Naive thymus-derived CD4-positive, alpha-beta T cell (primary cell): ENCODE measurements around the gene ARL6IP1. TPM values are rescaled to one million over a fixed set of nuclear protein-coding genes. Genes with fewer than 3 reads are reported as not detected.

Experiments
- ATAC-seq: fragments of 150-1000 bp; cut with Tn5 transposase; 2 replicates; pipeline ENCODE4 v1.10.0; 2021; ENCODE audit warnings: mild to moderate bottlenecking, moderate library complexity
- CTCF ChIA-PET: fragments of 350-600 bp; sonication (Branson Sonifier 250); formaldehyde crosslinking; loops from one replicate; lab custom pipeline; 2021; ENCODE audit warnings: antibody characterized with exemption; lab: Charles Lee
- POLR2A ChIA-PET: fragments of 350-600 bp; sonication (Branson Sonifier 250); formaldehyde crosslinking; loops from one replicate; lab custom pipeline; 2021; ENCODE audit warnings: antibody characterized with exemption, inconsistent platforms; lab: Charles Lee
- DNase-seq, 9 donors: peaks; one replicate each; pipeline versions ENCODE4 v3.0.0 to v3.0.0-alpha.2; 2020 to 2022; ENCODE audit warnings: mixed read lengths in 1 of 9
- H3K27ac ChIP-seq: one replicate; pipeline ENCODE4 v1.7.0; 2013; ENCODE audit warnings: mild to moderate bottlenecking, low read depth, low read length, moderate library complexity
- H3K27me3 ChIP-seq, 2 donors: one replicate each; pipeline ENCODE4 v1.7.0; 2013; ENCODE audit warnings: low read length in 2 of 2, mild to moderate bottlenecking in 2 of 2, moderate library complexity in 2 of 2; ENCODE audit not compliant: control insufficient read depth in 2 of 2, insufficient read depth in 2 of 2
- H3K36me3 ChIP-seq, 3 experiments: 1 replicate in 2 of 3; 2 replicates in 1 of 3; pipeline ENCODE4 v1.7.0; 2013; ENCODE audit warnings: low read length in 3 of 3, mild to moderate bottlenecking in 3 of 3, moderate library complexity in 1 of 3; ENCODE audit not compliant: insufficient read depth in 3 of 3, control insufficient read depth in 2 of 3
- H3K4me1 ChIP-seq, 2 donors: one replicate each; pipeline ENCODE4 v1.7.0; 2013; ENCODE audit warnings: low read length in 2 of 2, mild to moderate bottlenecking in 2 of 2, moderate library complexity in 1 of 2; ENCODE audit not compliant: control insufficient read depth in 2 of 2, insufficient read depth in 2 of 2
- H3K4me3 ChIP-seq: 2 replicates; pipeline ENCODE4 v1.7.0; 2013; ENCODE audit warnings: mild to moderate bottlenecking, low read length
- H3K9me3 ChIP-seq, 3 experiments: 1 replicate in 2 of 3; 2 replicates in 1 of 3; pipeline ENCODE4 v1.7.0; 2013; ENCODE audit warnings: low read length in 3 of 3; ENCODE audit not compliant: control insufficient read depth in 2 of 3
- H3K27ac Mint-ChIP-seq, 9 donors: one replicate each; pipeline ENCODE4 v1.8.0; 2020 to 2022; ENCODE audit warnings: mixed read lengths in 9 of 9, mild to moderate bottlenecking in 8 of 9, moderate library complexity in 5 of 9, inconsistent platforms in 2 of 9
- H3K27me3 Mint-ChIP-seq, 5 donors: one replicate each; pipeline ENCODE4 v1.8.0; 2021 to 2022; ENCODE audit warnings: mixed read lengths in 5 of 5, mild to moderate bottlenecking in 1 of 5
- H3K36me3 Mint-ChIP-seq, 5 donors: one replicate each; pipeline ENCODE4 v1.8.0; 2020 to 2022; ENCODE audit warnings: mixed read lengths in 5 of 5, mild to moderate bottlenecking in 3 of 5, inconsistent platforms in 1 of 5
- H3K4me1 Mint-ChIP-seq, 7 donors: one replicate each; pipeline ENCODE4 v1.8.0; 2020 to 2022; ENCODE audit warnings: mixed read lengths in 7 of 7, mild to moderate bottlenecking in 3 of 7, inconsistent platforms in 1 of 7
- H3K4me3 Mint-ChIP-seq, 10 donors: one replicate each; pipeline ENCODE4 v1.8.0; 2020 to 2022; ENCODE audit warnings: mild to moderate bottlenecking in 10 of 10, mixed read lengths in 10 of 10, moderate library complexity in 6 of 10, inconsistent platforms in 2 of 10
- H3K9me3 Mint-ChIP-seq, 11 donors: one replicate each; pipeline ENCODE4 v1.8.0; 2020 to 2022; ENCODE audit warnings: mixed read lengths in 11 of 11, mild to moderate bottlenecking in 4 of 11, inconsistent platforms in 1 of 11, moderate library complexity in 1 of 11
- intact Hi-C, 2 donors: fragments of 100-400 bp; cut with micrococcal nuclease; formaldehyde crosslinking; loops; one replicate each; pipeline ENCODE4 v1.15.1; 2023
- polyA plus RNA-seq, 2 donors: library from polyadenylated mRNA; unstranded; fragments of 300-500 nt; fragmentation: Illumina TruSeq; gene quantifications; one replicate each; pipeline ENCODE4 v1.2.3, GENCODE V29; 2021
- total RNA-seq, 6 experiments: library from RNA in 5 of 6; stranded (reverse) in 5 of 6; gene quantifications; 1 replicate in 5 of 6; 2 replicates in 1 of 6; pipeline ENCODE4 v1.2.3 and lab custom pipeline; 2021 to 2026

The ARL6IP1 gene
- total RNA-seq = 100 to 1,000 TPM in 2 of 5 experiments, 10 to 100 TPM in 3; 82.9 to 208 (median 94.4) TPM
- 100 to 1,000 TPM; 174 to 182 TPM for polyA plus RNA-seq
- total RNA-seq (lab: John Stamatoyannopoulos, UW) = 61.5 reads per million, percentile 75 among the genes with 10 or more reads in this experiment

- DNase-seq = peak; percentile 98 to 100 (median 99)
- ChIA-PET CTCF (interaction anchor here (0.6 to 2.1 kb wide), 13 partner anchors 9 to 245 kb away, joined by 3 to 8 read pairs (median 4); partner anchors contain the start of gene RPS15A), POLR2A (interaction anchor here (0.6 to 6.5 kb wide), 12 partner anchors 11 to 754 kb away, joined by 3 to 130 read pairs (median 5); partner anchors contain the start of genes COQ7, RPS15A, SMG1 and VPS35L)
- Mint-ChIP-seq H3K4me1 (peaks cover 30 to 70% (median 58%) of the 10 kb centered on the region in 7 donors), H3K36me3 (peaks cover 0 to 27% (median 4%) of the 10 kb centered on the region in 5 donors), H3K9me3 (peaks cover 0 to 4% (median 0%) of the 10 kb centered on the region in 11 donors), H3K27ac (peak within 1 kb of the TSS; percentile 88 to 97 (median 95)), H3K27me3 (peaks cover 0 to 2% (median 0%) of the 10 kb centered on the region in 5 donors), H3K4me3 (peak within 1 kb of the TSS; percentile 88 to 99 (median 96))
- H3K27ac ChIP-seq = peak within 1 kb of the TSS; percentile 86
- peaks cover 21 to 29% of the 10 kb centered on the region in 2 donors for H3K4me1 ChIP-seq
- H3K9me3 ChIP-seq = no peaks in the 10 kb centered on the region
- H3K36me3 ChIP-seq = peaks cover 0 to 10% (median 6%) of the 10 kb centered on the region in 3 experiments
- peak within 1 kb of the TSS; percentile 94 for H3K4me3 ChIP-seq
- peak; percentile 96 for ATAC-seq
- H3K27me3 ChIP-seq = no peaks in the 10 kb centered on the region
- intact Hi-C loops = loop anchor here (1.0 to 5.0 kb wide), 8 partner anchors 11 to 722 kb away; partner anchors contain the start of genes CCP110 (in 2 of the 2), COQ7 (in 2 of the 2), RPS15A (in 2 of the 2) and SMG1 (in 2 of the 2)
These were observed at the start of gene ARL6IP1 for GRCh38 chr16:18801145-18801972. Gene ARL6IP1, minus strand, starts transcription at chr16:18801549. Its CDS starts 83 bp downstream, at chr16:18801466.

- no peaks in the 10 kb centered on the region for H3K4me1 ChIP-seq
- H3K27ac ChIP-seq = no peak overlapping the region
- intact Hi-C loops = no loop called here
- POLR2A ChIA-PET = interaction anchor here (1.8 kb wide), 1 partner anchor 45 kb away, joined by 8 read pairs; the partner anchor contains the start of gene ARL6IP1
- H3K4me3 ChIP-seq = no peak overlapping the region
- DNase-seq (no peak), ATAC-seq (no peak)
- H3K9me3 ChIP-seq = no peaks in the 10 kb centered on the region
- H3K36me3 ChIP-seq = peaks cover 26 to 91% (median 35%) of the 10 kb centered on the region in 3 experiments
- H3K27me3 ChIP-seq = no peaks in the 10 kb centered on the region
- Mint-ChIP-seq H3K27ac (no peak overlapping the region), H3K36me3 (peaks cover 12 to 71% (median 43%) of the 10 kb centered on the region in 5 donors), H3K4me1 (peaks cover 0 to 5% (median 0%) of the 10 kb centered on the region in 7 donors), H3K9me3 (no peaks in the 10 kb centered on the region), H3K27me3 (no peaks in the 10 kb centered on the region), H3K4me3 (no peak overlapping the region)
- CTCF ChIA-PET = no interaction called here
These were observed 45.1 kb upstream of the ARL6IP1 start for GRCh38 chr16:18846416-18846815.

- Histone ChIP-seq H3K27me3 (no peaks in the 10 kb centered on the region), H3K9me3 (no peaks in the 10 kb centered on the region), H3K27ac (no peak overlapping the region), H3K4me1 (no peaks in the 10 kb centered on the region), H3K36me3 (peaks cover 32 to 88% (median 36%) of the 10 kb centered on the region in 3 experiments), H3K4me3 (no peak overlapping the region)
- DNase-seq (no peak), ATAC-seq (no peak)
- H3K27ac Mint-ChIP-seq = peak overlapping the region in 1 of 9 donors; percentile 9
- H3K4me3 Mint-ChIP-seq = no peak overlapping the region
- POLR2A ChIA-PET = no interaction called here
- peaks cover 21 to 73% (median 47%) of the 10 kb centered on the region in 5 donors for H3K36me3 Mint-ChIP-seq
- intact Hi-C loops = loop anchor here in 1 of 2 donors (5.0 kb wide), 1 partner anchor 40 kb away; the partner anchor contains the start of gene ARL6IP1
- no peaks in the 10 kb centered on the region for H3K27me3 Mint-ChIP-seq
- H3K9me3 Mint-ChIP-seq = no peaks in the 10 kb centered on the region
- H3K4me1 Mint-ChIP-seq = peaks cover 0 to 5% (median 0%) of the 10 kb centered on the region in 7 donors
- CTCF ChIA-PET = no interaction called here
These were observed 41.2 kb upstream of the ARL6IP1 start for GRCh38 chr16:18842565-18842964.

- H3K36me3 Mint-ChIP-seq = peaks cover 23 to 73% (median 47%) of the 10 kb centered on the region in 5 donors
- H3K4me3 ChIP-seq = no peak overlapping the region
- peaks cover 0 to 5% (median 0%) of the 10 kb centered on the region in 7 donors for H3K4me1 Mint-ChIP-seq
- no peaks in the 10 kb centered on the region for H3K9me3 ChIP-seq
- H3K4me1 ChIP-seq = no peaks in the 10 kb centered on the region
- no peak for ATAC-seq
- intact Hi-C loops = loop anchor here in 1 of 2 donors (5.0 kb wide), 1 partner anchor 40 kb away; the partner anchor contains the start of gene ARL6IP1
- POLR2A ChIA-PET = interaction anchor here (1.0 kb wide), 1 partner anchor 21 kb away, joined by 5 read pairs; no protein-coding TSS in a partner anchor
- no peak overlapping the region for H3K27ac ChIP-seq
- no peak overlapping the region for H3K4me3 Mint-ChIP-seq
- no peaks in the 10 kb centered on the region for H3K27me3 ChIP-seq
- H3K27me3 Mint-ChIP-seq = no peaks in the 10 kb centered on the region
- CTCF ChIA-PET = no interaction called here
- no peak for DNase-seq
- peaks cover 34 to 88% (median 35%) of the 10 kb centered on the region in 3 experiments for H3K36me3 ChIP-seq
- H3K27ac Mint-ChIP-seq = peak overlapping the region in 4 of 9 donors; percentile 0 to 26 (median 12)
- no peaks in the 10 kb centered on the region for H3K9me3 Mint-ChIP-seq
These were observed 40.6 kb upstream of the ARL6IP1 start for GRCh38 chr16:18841833-18842525.

GRCh38 chr16:18839555-18839954 lies 38.2 kb upstream of the ARL6IP1 start:
- CTCF ChIA-PET = interaction anchor here (1.5 kb wide), 1 partner anchor 8 kb away, joined by 6 read pairs; no protein-coding TSS in a partner anchor
- Histone ChIP-seq H3K36me3 (peaks cover 35 to 89% (median 56%) of the 10 kb centered on the region in 3 experiments), H3K4me3 (no peak overlapping the region), H3K9me3 (no peaks in the 10 kb centered on the region), H3K27ac (no peak overlapping the region), H3K27me3 (no peaks in the 10 kb centered on the region), H3K4me1 (no peaks in the 10 kb centered on the region)
- Mint-ChIP-seq H3K9me3 (no peaks in the 10 kb centered on the region), H3K27ac (peak overlapping the region in 2 of 9 donors; percentile 23 to 54), H3K4me3 (no peak overlapping the region), H3K27me3 (no peaks in the 10 kb centered on the region), H3K4me1 (peaks cover 0 to 11% (median 0%) of the 10 kb centered on the region in 7 donors), H3K36me3 (peaks cover 24 to 70% (median 50%) of the 10 kb centered on the region in 5 donors)
- ATAC-seq (no peak), DNase-seq (no peak)
- intact Hi-C loops = no loop called here
- POLR2A ChIA-PET = no interaction called here

DNA sequence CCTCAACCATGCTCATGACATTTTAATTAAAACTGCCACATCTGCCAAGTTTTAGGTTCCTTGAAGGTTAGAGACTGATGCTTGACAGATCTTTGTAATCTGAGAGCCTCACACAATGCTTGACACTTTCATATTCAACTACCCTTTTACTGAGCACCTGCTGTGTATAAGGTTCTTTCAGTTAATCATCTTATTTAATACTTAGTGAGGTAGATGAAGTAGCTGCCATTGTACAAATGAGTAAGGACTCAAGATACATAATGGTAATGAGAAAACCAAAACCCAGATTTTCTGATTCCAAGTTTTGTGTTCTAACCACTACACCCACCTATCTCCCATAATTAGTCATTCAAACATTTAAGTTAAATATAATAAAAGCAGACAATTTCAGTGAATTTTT lies 35.4 kb upstream of the ARL6IP1 start:
- CTCF ChIA-PET = no interaction called here
- Mint-ChIP-seq H3K9me3 (no peaks in the 10 kb centered on the region), H3K4me1 (peaks cover 0 to 11% (median 0%) of the 10 kb centered on the region in 7 donors), H3K27ac (peak overlapping the region in 5 of 9 donors; percentile 1 to 74 (median 33)), H3K27me3 (no peaks in the 10 kb centered on the region), H3K36me3 (peaks cover 23 to 58% (median 44%) of the 10 kb centered on the region in 5 donors), H3K4me3 (no peak overlapping the region)
- H3K36me3 ChIP-seq = peaks cover 38 to 93% (median 71%) of the 10 kb centered on the region in 3 experiments
- no peaks in the 10 kb centered on the region for H3K9me3 ChIP-seq
- intact Hi-C loops = no loop called here
- H3K4me1 ChIP-seq = no peaks in the 10 kb centered on the region
- H3K27me3 ChIP-seq = no peaks in the 10 kb centered on the region
- H3K27ac ChIP-seq = no peak overlapping the region
- H3K4me3 ChIP-seq = no peak overlapping the region
- ATAC-seq (no peak), DNase-seq (no peak)
- POLR2A ChIA-PET = interaction anchor here (0.6 kb wide), 1 partner anchor 54 kb away, joined by 3 read pairs; no protein-coding TSS in a partner anchor
